K562 (cell line): ENCODE data around the gene POP7. TPM values are rescaled to one million over a fixed set of nuclear protein-coding genes. Genes with fewer than 3 reads are reported as not detected.

Source experiments
- ATF3 ChIP-seq, 2 experiments: fragments of 450-650 bp in 1 of 2; sonication (generic) in 1 of 2; formaldehyde crosslinking in 1 of 2; IDR thresholded peaks in 1 of 2; conservative IDR thresholded peaks in 1 of 2; 2 replicates each; pipeline versions ENCODE4 v1.6.1 to v1.8.1; 2016 to 2023; ENCODE audit warnings: mild to moderate bottlenecking in 2 of 2, moderate library complexity in 2 of 2, inconsistent platforms in 1 of 2, missing genetic modification reagents in 1 of 2
- CHD2 ChIP-seq: IDR thresholded peaks from 2 replicates; pipeline ENCODE4 v1.6.1; 2011; ENCODE audit warnings: low read depth, low read length
- EP400 ChIP-seq: fragments of 450-650 bp; IDR thresholded peaks from 2 replicates; pipeline ENCODE4 v1.6.1; 2017; ENCODE audit warnings: antibody characterized with exemption, mild to moderate bottlenecking, moderate library complexity
- FOXK2 ChIP-seq, 2 experiments: fragments of 450-650 bp; IDR thresholded peaks in 1 of 2; conservative IDR thresholded peaks in 1 of 2; 2 replicates each; pipeline ENCODE4 v1.6.1; 2016; ENCODE audit warnings: low read depth in 2 of 2, mild to moderate bottlenecking in 1 of 2
- ILK ChIP-seq: fragments of 450-650 bp; IDR thresholded peaks from 2 replicates; pipeline ENCODE4 v1.6.1; 2016; ENCODE audit warnings: missing genetic modification characterization, low read depth, mild to moderate bottlenecking, missing compliant biosample characterization, moderate library complexity, borderline replicate concordance
- MAFK ChIP-seq: IDR thresholded peaks from 2 replicates; pipeline ENCODE4 v1.6.1; 2011; ENCODE audit warnings: low read length, improper control_type of control experiment
- NCOA6 ChIP-seq: fragments of 450-650 bp; IDR thresholded peaks from 2 replicates; pipeline ENCODE4 v1.6.1; 2017; ENCODE audit warnings: mild to moderate bottlenecking
- PTRF ChIP-seq: fragments of 450-650 bp; IDR thresholded peaks from 2 replicates; pipeline ENCODE4 v1.6.1; 2016; ENCODE audit warnings: mild to moderate bottlenecking, missing genetic modification characterization, missing compliant biosample characterization
- RBBP5 ChIP-seq: fragments of 200-600 bp; sonication (generic); IDR thresholded peaks from 2 replicates; pipeline ENCODE4 v1.6.1; 2012; ENCODE audit warnings: borderline replicate concordance, mild to moderate bottlenecking, low read length, control low read depth, inconsistent platforms; ENCODE audit not compliant: insufficient read depth, poor library complexity, severe bottlenecking
- RBM22 ChIP-seq: fragments of 200-400 bp; formaldehyde crosslinking; IDR thresholded peaks from 2 replicates; pipeline ENCODE4 v1.6.1; 2018; ENCODE audit warnings: low read length, low read depth; ENCODE audit not compliant: poor library complexity, severe bottlenecking
- SMAD3 ChIP-seq: fragments of 450-650 bp; formaldehyde crosslinking; conservative IDR thresholded peaks from 2 replicates; pipeline ENCODE4 v1.4.0; 2020; ENCODE audit warnings: mild to moderate bottlenecking
- TAL1 ChIP-seq: fragments of 450-650 bp; IDR thresholded peaks from 2 replicates; pipeline ENCODE4 v1.6.1; 2016; ENCODE audit warnings: mild to moderate bottlenecking
- ZBTB34 ChIP-seq: fragments of 250-450 bp; sonication (Bioruptor Pico); IDR thresholded peaks from 2 replicates; pipeline ENCODE4 v1.8.0; 2021; ENCODE audit warnings: mild to moderate bottlenecking, moderate library complexity
- ZC3H8 ChIP-seq: fragments of 450-650 bp; IDR thresholded peaks from 2 replicates; pipeline ENCODE4 v1.6.1; 2017
- ZNF146 ChIP-seq: IDR thresholded peaks from one replicate; pipeline ENCODE4 v1.6.1; 2018; ENCODE audit warnings: missing compliant biosample characterization; ENCODE audit not compliant: unreplicated experiment
- ZNF274 ChIP-seq: IDR thresholded peaks from 2 replicates; pipeline ENCODE4 v1.6.1; 2011; ENCODE audit warnings: low read depth, mild to moderate bottlenecking, low read length, moderate library complexity, borderline replicate concordance
- ZNF277 ChIP-seq: fragments of 250-450 bp; sonication (Bioruptor Pico); IDR thresholded peaks from 2 replicates; pipeline ENCODE4 v1.8.0; 2022; ENCODE audit warnings: inconsistent platforms, mild to moderate bottlenecking, moderate library complexity, borderline replicate concordance
- ZNF778 ChIP-seq: fragments of 450-650 bp; formaldehyde crosslinking; IDR thresholded peaks from 2 replicates; pipeline ENCODE4 v1.4.0; 2020; ENCODE audit warnings: mild to moderate bottlenecking, moderate library complexity
- polyA plus RNA-seq, 8 experiments: library from polyadenylated mRNA; depleted of rRNA in 4 of 8; stranded (reverse) in 5 of 8; unstranded in 3 of 8; fragments of >200 nt; fragmentation: Nextera tagmentation in 2 of 8; fragmentation: Illumina TruSeq in 1 of 8; extraction: Ambion mirVana in 2 of 8; extraction: Trizol in 1 of 8; gene quantifications; 2 replicates each; pipeline versions ENCODE4 v1.2.1 to v1.2.3, GENCODE V29; 2011 to 2014; ENCODE audit warnings: inconsistent platforms in 1 of 8, missing spikeins in 1 of 8
- total RNA-seq, 7 experiments: library from RNA; depleted of rRNA in 6 of 7; stranded (reverse); fragments of >200 nt in 6 of 7; fragmentation: Illumina TruSeq in 2 of 7; extraction: Trizol in 2 of 7; gene quantifications; 2 replicates each; pipeline versions ENCODE4 v1.2.1 to v1.2.3, GENCODE V29; 2011 to 2021; ENCODE audit warnings: low replicate concordance in 1 of 7
- TF ChIP-seq, protein P1 (sequence below), 3 experiments: fragments of 200-800 bp in 1 of 3; fragments of 250-450 bp in 1 of 3; fragments of 450-650 bp in 1 of 3; sonication (Bioruptor Pico) in 1 of 3; sonication (Bioruptor generic) in 1 of 3; formaldehyde crosslinking in 1 of 3; IDR thresholded peaks; 2 replicates each; pipeline versions ENCODE4 v1.6.1 to v1.8.0; 2016 to 2022; ENCODE audit warnings: mild to moderate bottlenecking in 2 of 3, missing genetic modification characterization in 2 of 3, missing compliant biosample characterization in 1 of 3, moderate library complexity in 1 of 3

The POP7 gene
- total and polyA plus RNA-seq, 9 of the 15 experiments (the other 6 are each of a cell fraction or from before 2014, with no cell fraction given), result 11.5 to 163 (median 68.9) TPM

DNA sequence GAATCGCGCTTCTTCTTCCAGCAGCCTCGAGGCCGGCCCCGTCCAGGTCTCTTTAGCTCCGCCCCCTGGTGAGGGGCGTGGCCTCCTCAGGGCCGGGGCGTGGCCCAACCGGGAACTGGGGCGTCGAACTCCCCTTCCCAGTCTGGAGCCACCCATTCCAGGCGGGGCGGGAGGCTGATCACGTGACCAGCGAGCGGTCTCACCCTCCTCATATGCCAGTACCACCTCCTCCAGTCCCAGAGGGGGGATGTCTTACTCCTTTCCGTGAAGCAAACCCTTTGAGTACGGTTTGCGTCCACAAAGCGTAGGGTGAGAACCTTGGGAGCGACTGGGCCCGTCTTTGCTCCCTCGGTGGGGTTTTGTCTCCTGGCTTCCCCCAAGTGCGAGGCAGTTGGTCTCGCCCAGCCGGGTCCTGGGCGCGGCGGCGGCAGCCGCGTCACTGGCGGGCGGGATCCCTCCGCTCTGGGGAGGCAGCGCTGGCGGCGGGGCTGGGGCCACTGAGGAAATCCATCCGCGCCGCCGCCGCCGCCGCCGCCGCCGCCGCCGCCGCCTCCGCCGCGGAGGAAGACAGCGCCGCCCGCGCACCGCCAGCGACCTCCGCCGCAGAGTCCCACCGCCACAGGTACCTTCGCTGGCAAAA, 32.5 kb upstream of the POP7 start, which contains the start of gene GNB2 (continued):
- TF ChIP-seq, protein P1, sequence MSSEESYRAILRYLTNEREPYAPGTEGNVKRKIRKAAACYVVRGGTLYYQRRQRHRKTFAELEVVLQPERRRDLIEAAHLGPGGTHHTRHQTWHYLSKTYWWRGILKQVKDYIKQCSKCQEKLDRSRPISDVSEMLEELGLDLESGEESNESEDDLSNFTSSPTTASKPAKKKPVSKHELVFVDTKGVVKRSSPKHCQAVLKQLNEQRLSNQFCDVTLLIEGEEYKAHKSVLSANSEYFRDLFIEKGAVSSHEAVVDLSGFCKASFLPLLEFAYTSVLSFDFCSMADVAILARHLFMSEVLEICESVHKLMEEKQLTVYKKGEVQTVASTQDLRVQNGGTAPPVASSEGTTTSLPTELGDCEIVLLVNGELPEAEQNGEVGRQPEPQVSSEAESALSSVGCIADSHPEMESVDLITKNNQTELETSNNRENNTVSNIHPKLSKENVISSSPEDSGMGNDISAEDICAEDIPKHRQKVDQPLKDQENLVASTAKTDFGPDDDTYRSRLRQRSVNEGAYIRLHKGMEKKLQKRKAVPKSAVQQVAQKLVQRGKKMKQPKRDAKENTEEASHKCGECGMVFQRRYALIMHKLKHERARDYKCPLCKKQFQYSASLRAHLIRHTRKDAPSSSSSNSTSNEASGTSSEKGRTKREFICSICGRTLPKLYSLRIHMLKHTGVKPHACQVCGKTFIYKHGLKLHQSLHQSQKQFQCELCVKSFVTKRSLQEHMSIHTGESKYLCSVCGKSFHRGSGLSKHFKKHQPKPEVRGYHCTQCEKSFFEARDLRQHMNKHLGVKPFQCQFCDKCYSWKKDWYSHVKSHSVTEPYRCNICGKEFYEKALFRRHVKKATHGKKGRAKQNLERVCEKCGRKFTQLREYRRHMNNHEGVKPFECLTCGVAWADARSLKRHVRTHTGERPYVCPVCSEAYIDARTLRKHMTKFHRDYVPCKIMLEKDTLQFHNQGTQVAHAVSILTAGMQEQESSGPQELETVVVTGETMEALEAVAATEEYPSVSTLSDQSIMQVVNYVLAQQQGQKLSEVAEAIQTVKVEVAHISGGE (CRISPR knock-in tag; IDR thresholded peaks at IDR 0.05), result peak in 1 of 3 experiments; percentile 36; a peak in 2 of 6 replicates
- TF ChIP-seq NCOA6 (no peak), ZNF277 (CRISPR knock-in tag) (no peak), ZNF274 (no peak), ATF3 (IDR thresholded peaks at IDR 0.05) (peak; percentile 82), ATF3 (CRISPR knock-in tag; conservative IDR thresholded peaks at IDR 0.05) (peak; percentile 52; the same call in 1 of the 2 replicates), RBM22 (peak; percentile 68), ZBTB34 (CRISPR knock-in tag) (no peak), ZC3H8 (no peak), EP400 (peak; percentile 91), MAFK (0 out of 2 replicates have a peak, but pooled peaks have one; percentile 15), RBBP5 (peak; percentile 52), ILK (tag) (no peak), TAL1 (no peak), PTRF (tag) (no peak), ZNF778 (no peak), CHD2 (peak; percentile 92), ZNF146 (CRISPR knock-in tag) (no peak), FOXK2 (conservative IDR thresholded peaks at IDR 0.05 in 1 of 2, IDR thresholded peaks at IDR 0.05 in 1 of 2; ENCODE audit: low read depth in 2 of 2) (peak in 1 of 2 experiments; percentile 100; a peak in 2 of 4 replicates), SMAD3 (CRISPR knock-in tag) (peak; percentile 75; the same call in 1 of the 2 replicates)
